Transverse colon (tissue), 3 donors: Measurements from ENCODE around the gene COLEC12.

Experiments used
- CTCF ChIP-seq, 5 experiments: fragments of 200-600 bp in 3 of 5; fragments of 450-650 bp in 2 of 5; sonication (generic) in 3 of 5; IDR thresholded peaks; 1 replicate in 2 of 5; 2 replicates in 3 of 5; pipeline ENCODE4 v1.5.1; 2016 to 2017; ENCODE audit warnings: antibody characterized with exemption in 5 of 5, inconsistent platforms in 3 of 5, mild to moderate bottlenecking in 2 of 5, moderate library complexity in 1 of 5
- EP300 ChIP-seq: sonication (generic); formaldehyde crosslinking; IDR thresholded peaks from one replicate; pipeline ENCODE4 v1.6.1; 2017; ENCODE audit warnings: antibody characterized with exemption, low read depth
- POLR2A ChIP-seq: fragments of 450-650 bp; IDR thresholded peaks from one replicate; pipeline ENCODE4 v1.6.1; 2016; ENCODE audit warnings: antibody characterized with exemption, mild to moderate bottlenecking, moderate library complexity

- TF ChIP-seq CTCF (IDR thresholded peaks at IDR 0.05) (no peak), POLR2A (no peak), EP300 (no peak)
These were observed 24.7 kb upstream of the COLEC12 start for GRCh38 chr18:525036-525797.
